Limb (tissue), 2 donors: ENCODE measurements around the gene MTTP.
"Not testable (repeated sequence)": the region's sequence is repeated elsewhere in the genome, so short reads cannot be mapped to it uniquely, and the experiment has no call there.

Experiments used
- DNase-seq, 2 donors: peaks; one replicate each; pipeline ENCODE4 v3.0.0-alpha.2; 2016; ENCODE audit errors: extremely low spot score in 2 of 2

MTTP gene

DNA sequence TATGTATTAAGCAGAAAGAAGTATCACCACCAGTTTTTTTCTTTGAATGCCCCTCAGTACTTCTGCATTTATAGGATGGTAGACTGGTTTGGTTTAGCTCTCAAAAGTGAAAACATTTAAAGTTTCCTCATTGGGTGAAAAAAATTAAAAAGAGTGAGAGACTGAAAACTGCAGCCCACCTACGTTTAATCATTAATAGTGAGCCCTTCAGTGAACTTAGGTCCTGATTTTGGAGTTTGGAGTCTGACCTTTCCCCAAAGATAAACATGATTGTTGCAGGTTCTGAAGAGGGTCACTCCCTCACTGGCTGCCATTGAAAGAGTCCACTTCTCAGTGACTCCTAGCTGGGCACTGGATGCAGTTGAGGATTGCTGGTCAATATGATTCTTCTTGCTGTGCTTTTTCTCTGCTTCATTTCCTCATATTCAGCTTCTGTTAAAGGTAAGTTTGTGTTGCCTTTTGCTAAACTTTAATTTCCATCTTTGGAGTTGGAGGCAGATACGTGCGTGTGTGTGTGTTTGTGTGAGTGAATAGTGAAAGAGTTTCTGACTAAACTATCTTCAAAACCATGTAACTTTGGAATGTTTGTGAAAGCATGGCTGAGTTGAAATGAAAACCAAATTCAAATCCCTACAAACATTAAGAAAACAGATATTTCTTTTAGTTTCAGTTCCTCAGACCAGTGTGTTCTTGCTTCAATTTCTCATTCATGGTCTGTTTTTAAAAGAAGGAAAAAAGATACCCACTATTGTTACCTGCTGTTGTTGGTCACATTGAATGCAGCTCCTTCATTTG, at the start of gene MTTP:
Gene MTTP, plus strand, starts transcription at position 295 of the 795 bp plus-strand sequence. Its CDS starts 86 bp downstream, at position 381.
- DNase-seq = no peak

GRCh38 chr4:99529228-99529627, 45.4 kb upstream of the MTTP start:
- DNase-seq = peak in 1 of 2 donors; percentile 18

DNA sequence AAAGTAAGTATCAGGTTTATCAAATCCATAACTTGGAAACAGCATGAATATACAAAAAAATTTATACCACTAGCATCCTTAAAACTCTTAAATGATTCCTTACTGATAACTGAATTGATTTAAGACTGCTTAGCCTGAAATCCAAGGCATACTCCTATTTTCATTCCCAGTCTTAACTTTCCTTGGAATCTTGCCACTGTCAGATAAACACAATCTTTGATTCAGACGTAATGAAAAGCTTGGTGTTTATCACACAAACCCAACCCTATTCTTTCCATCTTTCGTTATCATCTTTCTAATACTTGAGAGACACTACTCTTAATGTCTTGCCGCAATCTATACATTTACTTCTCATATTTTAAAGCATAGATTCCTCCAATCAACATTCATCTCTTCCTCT, 44.7 kb upstream of the MTTP start:
- no peak for DNase-seq

DNA sequence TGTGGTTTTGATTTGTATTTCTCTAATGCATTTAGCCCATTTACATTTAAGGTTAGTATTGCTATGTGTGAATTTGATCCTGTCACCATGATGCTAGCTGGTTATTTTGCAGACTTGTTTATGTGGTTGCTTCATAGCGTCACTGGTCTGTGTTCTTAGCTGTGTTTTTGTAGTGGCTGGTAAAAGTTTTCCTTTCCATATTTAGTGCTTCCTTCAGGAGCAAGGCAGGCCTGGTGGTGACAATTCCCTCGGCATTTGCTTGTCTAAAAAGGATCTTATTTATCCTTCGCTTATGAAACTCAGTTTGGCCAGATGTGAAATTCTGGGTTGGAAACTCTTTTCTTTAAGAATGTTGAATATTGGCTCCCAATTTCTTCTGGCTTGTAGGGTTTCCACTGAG, 39.9 kb upstream of the MTTP start:
- DNase-seq = not testable (repeated sequence)

- peak in 1 of 2 donors; percentile 28 for DNase-seq
Observed at GRCh38 chr4:99536271-99536670, 38.4 kb upstream of the MTTP start.

GRCh38 chr4:99536848-99537247, 37.8 kb upstream of the MTTP start:
- no peak for DNase-seq

GRCh38 chr4:99537674-99538073, 37.0 kb upstream of the MTTP start:
- DNase-seq = no peak

GRCh38 chr4:99540277-99540939, 34.2 kb upstream of the MTTP start:
- DNase-seq = no peak

GRCh38 chr4:99552872-99553271, 21.8 kb upstream of the MTTP start:
- DNase-seq = no peak

GRCh38 chr4:99563310-99564186, 11.1 kb upstream of the MTTP start, which contains the start of gene TRMT10A:
Gene TRMT10A, minus strand, starts transcription at chr4:99564039. Its CDS starts 4,701 bp downstream, at chr4:99559338.
- peak; percentile 99 for DNase-seq

GRCh38 chr4:99564921-99565320, 9.7 kb upstream of the MTTP start:
- DNase-seq = peak in 1 of 2 donors; percentile 73

- DNase-seq = no peak
Observed at GRCh38 chr4:99571883-99572282, 2.7 kb upstream of the MTTP start.

DNA sequence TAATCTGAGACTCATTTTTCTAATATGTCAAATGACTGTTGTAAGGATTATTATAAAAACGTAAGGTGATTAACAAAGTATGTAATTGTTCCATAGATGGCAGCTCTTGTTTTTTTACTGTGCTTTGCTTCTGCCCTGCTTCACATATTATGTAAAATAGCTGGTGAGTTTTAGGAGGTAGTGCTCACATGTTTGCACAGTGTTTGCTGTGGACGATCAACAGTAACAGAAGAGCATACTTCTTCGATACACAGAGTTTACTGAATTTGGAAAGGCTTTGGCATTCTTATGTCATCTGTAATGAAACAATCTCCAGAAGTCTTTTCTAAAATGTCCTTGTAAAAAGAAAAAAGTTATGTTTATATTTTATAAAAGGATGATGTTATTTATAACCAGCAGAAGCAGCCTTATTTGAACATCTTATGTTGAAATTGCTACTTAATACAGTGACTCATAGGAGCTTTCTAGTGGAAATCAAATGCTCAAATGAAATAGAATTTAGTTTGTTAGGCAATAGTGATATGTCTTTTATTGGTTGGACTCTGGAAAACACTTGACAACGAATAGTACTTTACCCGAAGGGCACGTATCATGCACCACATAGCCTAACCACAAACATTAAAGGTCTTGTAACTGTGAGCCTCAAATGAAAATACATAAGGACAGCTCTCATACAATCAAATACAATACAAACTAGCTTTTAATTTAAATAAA, 1.9 kb upstream of the MTTP start:
- no peak for DNase-seq

DNA sequence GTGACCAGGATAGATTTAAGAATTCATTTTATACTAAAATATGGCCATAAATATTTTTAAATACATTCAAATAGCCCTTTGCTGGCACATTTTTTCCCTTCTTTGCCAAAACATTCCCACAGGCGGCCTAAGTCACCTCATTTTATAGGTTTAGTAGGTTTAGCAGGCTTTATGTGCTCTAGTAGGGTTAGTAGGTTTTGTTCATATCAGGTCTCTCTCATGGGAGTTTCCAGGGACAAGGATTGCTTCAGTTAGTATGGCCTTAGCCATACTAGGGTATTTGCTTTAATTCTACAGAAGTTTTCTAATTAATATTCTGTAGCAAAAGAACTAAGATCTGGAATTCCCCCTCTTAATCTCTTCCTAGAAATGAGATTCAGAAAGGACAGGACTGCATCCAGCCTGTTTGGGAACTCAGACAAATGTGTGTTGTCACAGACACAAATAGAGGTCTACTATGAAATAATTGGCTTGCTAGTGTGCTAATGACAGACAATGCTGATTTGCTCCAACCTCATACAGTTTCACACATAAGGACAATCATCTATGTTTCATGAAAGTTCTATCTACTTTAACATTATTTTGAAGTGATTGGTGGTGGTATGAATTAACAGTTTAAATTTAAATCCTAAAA, 772 bp upstream of the MTTP start:
- DNase-seq = no peak

- DNase-seq = no peak
Observed at GRCh38 chr4:99578714-99579113, 4.1 kb downstream of the MTTP start.

- DNase-seq = no peak
Observed at GRCh38 chr4:99585516-99585915, 10.9 kb downstream of the MTTP start.

GRCh38 chr4:99586322-99586721, 11.7 kb downstream of the MTTP start:
- no peak for DNase-seq

- DNase-seq = no peak
Observed at GRCh38 chr4:99586797-99587196, 12.2 kb downstream of the MTTP start.

- no peak for DNase-seq
Observed at GRCh38 chr4:99587309-99587708, 12.7 kb downstream of the MTTP start.

DNA sequence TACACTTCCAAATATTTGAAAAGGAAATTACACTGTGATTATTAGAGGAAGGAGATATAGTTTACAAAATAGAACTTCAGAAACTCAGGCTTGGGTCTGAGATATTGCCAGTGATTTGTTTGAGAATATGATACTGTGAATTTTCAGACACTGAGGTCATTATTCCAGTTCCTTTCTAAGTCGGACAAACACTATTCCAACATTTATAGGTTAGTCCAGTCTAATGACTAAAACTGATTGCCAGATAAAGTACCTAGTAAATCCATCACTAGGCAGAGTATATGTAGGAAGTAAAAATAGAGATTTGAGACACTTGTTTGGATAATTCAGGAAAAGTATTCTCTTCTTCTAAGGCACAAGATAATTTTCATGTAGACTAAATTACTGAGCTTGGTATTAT, 13.2 kb downstream of the MTTP start:
- DNase-seq = no peak

DNA sequence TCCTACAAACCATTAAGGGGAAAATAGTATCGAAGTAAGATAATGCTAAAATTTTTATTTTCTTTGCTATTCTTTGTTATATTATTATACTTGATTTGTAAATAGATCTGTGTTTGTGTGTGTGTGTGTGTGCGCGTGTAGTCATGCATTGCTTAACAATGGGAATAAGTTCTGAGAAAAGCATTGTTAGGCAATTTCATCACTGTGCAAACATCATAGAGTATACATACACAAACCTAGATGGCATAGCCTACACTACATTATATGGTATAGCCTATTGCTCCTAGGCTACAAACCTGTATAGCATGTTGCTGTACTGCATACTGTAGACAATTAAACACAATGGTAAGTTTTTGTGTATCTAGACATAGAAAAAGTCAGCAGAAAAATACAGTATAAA, 17.1 kb downstream of the MTTP start:
- no peak for DNase-seq
